OCI-M2 (cell line): ENCODE data around the gene TMEM245.
"Not testable (repeated sequence)": the region's sequence is repeated elsewhere in the genome, so short reads cannot be mapped to it uniquely, and the experiment has no call there.

Experiments
- DNase-seq: peaks from one replicate; lab custom pipeline; 2025; ENCODE audit not compliant: unreplicated experiment; lab: John Stamatoyannopoulos, UW

The TMEM245 gene

DNA sequence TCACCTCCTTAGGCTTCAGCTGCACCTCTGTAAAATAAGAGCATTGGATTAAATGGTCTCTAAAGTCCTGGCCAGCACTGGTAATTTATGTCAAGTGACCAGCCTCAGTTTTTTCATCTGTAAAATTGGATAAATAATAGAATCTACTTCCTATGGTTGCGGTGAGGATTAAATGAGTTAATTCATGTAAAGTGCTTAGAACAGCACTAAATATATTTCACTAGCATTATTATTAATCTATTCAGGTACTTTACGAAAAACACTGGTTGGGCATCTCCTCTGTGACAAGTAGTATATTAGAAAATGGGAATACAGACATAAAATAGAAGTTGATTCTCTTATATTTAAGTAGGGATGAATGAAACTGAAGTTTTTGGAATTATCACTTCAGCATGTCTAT lies 13.8 kb upstream of the TMEM245 start:
- DNase-seq, result no peak

DNA sequence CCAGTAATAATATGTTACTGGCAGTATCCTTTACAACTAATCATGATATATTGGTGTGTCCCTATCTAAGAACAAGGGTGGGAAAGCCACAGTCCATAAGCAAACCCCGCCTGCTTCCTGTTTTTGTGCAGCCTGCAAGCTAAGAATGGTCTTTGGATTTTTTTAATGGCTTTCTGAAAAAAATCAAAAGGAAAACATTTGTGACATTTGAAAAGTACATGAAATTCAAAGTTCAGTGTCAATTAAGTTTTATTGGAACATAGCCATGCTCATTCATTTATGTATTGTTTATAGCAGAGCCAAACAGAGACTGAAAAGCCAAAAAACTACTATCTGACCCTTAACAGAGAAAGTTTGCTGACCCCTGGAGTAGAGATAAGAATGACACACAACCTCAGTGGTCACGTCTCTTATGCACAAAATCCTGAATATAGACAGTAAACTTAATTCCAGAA lies 12.8 kb upstream of the TMEM245 start:
- DNase-seq, result no peak

DNA sequence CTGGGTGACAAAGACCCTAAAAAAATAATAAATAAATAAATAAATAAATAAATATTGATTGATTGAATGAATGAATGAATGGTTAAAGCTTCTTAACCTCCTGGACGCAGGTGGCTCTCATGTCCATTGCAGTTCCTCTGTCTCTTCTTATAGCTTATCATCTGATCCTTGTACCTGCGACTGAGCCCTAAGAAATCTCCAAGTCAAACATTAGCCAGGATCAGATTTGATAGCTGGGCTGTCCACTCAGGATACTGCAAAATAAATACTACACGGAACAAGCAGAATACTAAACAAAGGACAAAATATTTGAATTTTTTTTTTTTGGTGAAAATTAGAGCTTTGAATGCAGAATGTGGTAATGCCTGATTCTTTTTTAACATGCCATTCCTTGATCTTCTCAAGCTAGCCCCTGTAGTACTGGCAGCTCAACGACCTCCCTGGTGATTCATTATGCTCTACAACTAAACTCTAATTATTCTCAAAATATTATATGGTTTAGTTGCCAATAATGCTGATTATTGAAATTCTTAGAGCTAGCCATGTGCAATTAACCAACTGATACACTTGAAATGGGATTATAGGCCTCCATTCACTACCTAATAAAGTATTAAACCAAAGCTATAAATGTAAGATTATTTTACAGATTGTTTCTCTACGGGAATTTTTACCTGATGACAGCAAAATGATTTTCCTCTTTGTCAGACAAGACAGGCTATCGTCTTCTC lies 9.9 kb upstream of the TMEM245 start:
- DNase-seq, result no peak

DNA sequence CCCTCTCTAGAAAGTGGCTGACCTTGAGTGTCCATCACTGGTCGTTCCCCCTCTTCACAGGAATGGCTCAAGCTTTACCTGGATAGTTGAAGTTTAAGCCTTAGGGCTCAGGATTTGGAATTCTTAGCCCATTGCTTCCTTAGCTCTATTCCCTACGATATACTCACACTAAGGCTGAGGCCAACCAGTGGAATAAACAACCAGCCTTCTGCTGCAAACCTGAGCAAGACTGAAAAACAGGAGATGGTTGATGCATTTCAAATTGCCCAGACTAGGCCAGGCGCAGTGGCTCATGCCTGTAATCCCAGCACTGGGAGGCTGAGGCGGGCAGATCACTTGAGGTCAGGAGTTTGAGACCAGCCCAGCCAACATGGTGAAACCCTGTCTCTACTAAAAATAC lies 6.9 kb upstream of the TMEM245 start:
- DNase-seq, result not testable (repeated sequence)

DNA sequence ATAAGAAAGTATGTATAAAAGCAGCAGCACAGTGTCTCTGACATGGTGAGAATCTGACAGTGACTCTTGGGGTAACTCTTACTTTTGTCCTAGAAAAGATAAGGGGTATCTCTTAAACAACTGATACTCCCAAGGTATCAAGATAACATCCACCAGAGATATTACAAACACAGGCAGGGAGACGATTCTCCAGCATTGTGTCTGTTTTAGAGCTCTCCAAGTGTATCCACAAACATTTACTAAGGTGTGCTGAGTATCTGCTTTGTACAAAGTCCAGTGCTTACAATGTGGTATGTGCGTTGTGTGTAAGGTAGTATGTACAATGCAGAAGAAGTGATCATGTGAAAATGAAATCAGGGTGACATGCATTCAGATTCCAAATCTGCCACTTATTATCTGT lies 4.4 kb upstream of the TMEM245 start:
- DNase-seq, result no peak

DNA sequence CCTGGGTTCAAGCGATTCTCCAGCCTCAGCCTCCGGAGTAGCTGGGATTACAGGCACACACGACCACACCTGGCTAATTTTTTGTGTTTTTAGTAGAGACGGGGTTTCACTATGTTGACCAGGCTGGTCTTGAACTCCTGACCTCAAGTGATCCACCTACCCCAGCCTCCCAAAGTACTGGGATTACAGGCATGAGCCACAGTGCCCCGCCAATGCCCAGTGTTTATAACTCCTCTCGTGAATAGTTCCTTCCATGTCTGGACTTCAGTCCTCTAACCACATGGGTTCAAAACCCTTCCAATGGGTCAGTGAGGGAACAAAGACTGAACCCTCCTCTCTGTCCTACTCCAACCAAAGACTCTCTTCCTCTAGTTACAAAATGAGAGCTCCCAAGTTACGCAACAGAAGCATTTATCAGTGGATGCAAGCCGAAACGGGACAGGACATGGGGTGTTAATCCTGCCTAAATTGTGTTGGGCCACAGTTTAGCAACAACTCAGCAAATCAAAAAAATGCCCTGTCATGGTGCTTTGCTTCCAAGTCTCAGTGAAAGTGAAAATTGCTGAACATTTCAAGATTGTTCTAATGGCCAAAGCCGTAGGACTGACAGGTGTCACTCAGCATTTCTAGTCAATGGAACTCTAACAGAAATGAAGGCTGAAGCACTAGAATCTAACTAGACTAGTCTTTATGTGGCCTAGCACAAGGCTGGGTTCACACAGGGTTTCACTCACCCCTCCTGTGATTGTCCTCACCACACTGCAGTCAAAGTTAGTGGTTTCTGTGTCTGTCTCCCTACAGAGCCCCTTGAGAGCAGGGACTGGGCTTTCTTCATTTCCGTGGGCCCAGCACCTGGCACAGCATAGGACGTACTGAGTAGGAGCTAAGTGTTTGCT lies 3.2 kb upstream of the TMEM245 start:
- no peak for DNase-seq

DNA sequence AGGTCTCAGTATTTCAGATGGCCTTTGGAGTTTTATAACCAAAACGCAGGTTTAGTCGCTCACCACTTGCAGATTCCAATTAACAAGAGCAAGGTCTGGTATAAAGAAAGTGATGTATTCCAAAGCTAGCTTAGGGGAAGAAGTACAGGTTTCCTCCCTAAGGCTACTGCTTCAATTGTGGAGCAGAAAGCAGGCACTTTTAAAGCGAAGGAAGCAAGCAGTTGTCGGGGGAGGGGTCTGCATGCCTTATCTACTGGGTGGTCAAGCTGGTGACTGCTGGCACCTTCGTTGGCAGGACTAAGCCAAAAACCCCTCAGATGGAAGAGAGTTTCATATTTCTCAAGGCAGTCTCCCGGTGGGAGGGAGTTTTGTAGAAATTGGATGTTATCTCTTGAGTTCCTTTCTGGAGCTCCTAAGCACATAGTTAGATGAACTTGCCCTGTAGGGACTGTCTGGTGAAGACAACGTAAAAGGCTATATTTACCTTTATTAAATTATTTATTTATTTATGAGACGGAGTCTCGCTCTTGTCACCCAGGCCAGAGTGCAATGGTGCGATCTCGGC lies 1.6 kb upstream of the TMEM245 start:
- no peak for DNase-seq

DNA sequence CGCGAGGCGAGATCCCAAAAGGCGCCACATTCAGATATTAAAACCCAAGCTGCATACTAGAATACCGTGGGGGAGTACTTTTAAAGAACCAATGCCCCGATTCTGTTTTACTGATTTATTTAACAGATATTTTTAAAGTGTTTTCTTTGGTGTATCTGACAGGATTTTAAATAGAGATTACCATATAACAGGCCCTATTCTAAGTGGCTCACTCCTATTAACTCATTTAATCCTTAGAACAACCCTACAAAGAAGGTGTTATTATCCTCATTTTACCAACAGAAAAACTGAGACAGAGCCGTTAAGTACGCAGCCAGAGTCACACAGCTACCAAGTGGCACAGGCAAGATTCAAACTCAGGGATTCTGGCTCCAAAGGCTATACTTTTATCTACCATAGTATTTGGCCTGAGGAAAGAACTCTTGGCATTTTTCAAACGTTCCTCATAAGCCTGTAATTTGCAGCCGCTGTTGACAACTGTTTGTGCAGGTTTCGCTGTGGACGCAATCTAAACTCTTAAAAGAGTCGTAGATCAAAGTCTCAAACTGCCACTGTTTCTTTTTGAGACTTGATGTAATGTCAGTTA lies 550 bp upstream of the TMEM245 start:
- DNase-seq, result no peak

DNA sequence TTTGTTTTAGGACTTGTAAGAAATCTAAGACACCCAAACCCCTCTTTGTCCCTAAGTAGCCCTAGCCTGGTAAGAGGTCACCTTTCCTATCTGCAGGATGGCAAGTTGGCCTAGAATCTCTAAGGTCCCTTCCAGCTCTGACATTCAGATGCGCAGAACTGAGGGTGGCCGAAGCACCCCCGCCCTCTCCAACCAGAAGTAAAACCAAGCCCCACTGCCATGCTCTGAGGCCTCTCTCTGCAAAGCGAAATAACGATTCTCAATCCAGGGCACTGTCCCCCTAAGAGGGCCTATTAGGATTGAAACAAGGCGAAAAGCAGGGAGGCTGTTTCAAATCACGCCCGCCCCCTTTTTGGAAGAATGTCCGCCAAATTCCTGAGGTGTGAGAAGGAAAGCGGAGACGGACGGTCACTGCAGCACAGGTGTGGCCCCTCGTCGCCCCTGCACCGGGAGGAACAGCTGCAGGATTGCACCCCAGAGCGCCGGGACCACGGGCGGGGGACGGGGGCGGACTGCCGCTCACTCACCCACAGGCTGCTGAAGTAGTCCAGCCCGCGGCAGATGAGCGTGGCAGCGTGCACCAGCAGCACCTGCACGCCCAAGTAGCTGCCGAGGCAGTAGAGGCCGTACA lies 824 bp downstream of the TMEM245 start:
- no peak for DNase-seq

DNA sequence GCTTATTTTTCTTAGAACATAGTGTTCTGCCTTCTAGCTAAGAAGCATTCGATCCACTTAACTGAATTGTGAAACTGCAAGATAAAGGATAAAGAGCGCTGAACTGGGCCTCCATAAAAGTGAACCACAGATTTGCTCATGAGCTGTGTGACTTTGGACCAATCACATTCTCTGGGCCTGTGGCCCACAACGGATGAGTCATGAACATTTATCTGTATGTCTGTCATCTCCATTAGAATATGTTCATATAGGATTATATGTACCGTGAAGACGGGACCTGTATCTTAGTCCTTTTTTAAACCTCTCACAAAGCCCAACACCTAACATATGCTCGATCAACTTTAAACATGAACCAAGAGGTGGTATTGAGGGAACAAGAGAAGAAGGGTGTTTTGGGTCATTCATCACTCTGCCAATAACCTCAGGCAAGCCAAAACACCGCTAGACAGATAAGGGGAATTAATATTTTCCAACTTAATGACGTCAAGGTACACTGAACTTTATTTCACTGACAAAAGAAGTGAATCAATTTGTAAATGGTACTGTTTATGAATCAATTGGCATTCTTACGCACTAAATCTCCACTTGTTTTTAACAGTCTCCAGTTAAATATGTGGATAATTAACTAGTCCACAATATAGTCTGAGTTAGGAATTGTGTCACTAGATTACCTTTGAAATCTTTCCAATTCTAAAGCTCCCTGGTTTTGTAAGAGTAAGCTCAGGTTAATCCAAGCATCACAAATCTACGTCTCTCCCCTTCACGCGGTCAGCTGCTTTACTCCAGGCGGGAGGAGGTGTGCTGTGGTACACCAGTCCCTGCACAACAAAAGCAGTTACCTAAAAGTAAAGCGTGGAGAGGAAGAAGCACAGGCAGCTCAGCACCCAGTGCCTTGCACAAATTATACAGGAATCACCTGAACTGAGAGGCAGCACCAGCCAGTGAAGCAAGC lies 1.6 kb downstream of the TMEM245 start:
- DNase-seq, result no peak

DNA sequence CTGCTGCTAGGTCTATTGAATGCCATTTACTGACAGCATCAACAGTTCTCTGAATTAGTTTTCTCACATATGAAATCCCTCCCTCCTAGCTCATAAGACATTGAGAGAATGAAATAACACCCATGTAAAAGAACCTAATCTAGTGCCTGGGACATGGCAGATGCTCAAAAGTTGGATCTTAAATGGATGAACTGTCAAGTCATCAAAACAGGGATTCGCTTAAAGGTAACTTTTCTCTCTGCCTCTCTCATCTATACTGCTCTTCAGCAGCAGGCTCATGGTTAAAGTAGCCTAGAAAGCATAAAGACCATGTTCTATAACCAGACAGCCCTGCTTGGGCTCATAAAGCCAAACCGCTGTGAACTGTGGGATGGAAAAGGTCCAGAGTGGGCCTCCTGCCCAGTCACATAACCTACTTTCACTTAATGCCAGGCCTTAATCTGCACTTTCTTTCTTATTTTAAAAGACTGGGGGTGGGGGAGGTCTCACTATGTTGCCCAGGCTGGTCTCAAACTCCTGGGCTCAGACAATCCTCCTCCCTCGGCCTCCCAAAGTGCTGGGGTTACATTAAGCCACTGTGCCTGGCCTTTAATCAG lies 3.7 kb downstream of the TMEM245 start:
- DNase-seq, result no peak

DNA sequence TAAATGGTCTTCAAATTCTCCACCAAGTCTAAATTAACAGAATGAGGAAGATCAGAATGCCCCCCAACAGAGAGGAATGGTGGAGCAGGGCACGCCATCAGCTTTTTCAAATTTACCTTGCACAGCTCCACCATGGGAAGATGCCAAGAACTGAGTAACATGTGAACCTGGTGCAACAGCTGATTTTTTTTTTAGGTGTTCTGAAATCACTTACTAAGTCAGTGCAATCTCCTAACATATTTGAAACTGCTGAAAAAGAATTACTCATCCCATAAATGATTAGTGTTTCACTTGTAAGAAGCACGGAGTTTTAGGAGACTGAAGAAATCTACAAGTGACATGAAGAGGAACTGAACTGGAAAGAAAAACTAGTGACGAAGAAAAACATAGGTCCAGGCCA lies 5.1 kb downstream of the TMEM245 start:
- no peak for DNase-seq

DNA sequence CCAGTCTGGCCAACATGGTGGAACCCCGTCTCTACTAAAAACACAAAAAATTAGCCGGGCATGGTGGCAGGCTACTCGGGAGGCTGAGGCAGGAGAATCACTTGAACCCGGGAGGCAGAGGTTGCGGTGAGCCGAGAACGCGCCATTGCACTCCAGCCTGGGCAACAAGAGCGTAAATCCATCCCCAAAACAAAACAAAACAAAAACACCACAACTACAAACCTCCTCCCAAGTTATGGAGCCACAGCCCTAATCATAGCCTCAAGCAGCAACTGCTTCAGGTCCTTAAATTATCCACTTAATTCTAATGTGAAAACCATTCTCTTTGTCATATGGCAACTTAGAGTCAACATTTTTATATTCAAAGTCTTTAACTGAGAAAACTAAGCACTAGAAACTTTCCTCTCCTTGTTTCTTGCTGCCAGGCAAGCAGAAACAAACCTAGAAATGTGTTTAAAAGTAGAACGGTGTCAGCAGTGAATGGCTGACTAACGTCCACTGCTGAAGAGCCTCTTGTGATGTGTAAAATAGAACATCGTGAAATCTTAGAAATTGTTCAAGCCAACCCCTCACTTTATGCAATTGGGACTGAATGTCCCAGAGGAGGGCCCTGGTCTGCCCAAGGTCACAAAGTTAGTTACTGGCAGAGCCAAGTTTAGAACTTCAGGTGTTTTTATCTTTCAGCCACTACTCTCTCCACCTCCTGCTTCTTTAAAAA lies 5.7 kb downstream of the TMEM245 start:
- no peak for DNase-seq

DNA sequence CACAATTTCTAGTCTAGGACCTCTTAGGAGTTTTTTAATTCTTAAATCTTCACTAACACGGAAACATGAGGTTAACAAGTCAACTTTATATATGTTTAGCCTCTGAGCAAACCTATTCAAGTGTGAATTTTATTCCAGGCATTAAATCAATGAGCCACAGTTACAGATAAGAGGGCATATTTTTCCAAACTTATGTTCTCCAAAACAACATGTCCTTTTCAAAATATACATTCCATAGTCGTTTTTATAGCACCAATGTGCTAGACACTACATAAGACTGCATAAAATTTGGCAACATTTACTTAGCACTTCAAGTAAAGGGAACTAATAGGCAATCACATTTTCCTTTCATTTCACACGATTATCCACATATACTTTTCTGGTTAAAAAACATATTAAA lies 6.5 kb downstream of the TMEM245 start:
- no peak for DNase-seq

DNA sequence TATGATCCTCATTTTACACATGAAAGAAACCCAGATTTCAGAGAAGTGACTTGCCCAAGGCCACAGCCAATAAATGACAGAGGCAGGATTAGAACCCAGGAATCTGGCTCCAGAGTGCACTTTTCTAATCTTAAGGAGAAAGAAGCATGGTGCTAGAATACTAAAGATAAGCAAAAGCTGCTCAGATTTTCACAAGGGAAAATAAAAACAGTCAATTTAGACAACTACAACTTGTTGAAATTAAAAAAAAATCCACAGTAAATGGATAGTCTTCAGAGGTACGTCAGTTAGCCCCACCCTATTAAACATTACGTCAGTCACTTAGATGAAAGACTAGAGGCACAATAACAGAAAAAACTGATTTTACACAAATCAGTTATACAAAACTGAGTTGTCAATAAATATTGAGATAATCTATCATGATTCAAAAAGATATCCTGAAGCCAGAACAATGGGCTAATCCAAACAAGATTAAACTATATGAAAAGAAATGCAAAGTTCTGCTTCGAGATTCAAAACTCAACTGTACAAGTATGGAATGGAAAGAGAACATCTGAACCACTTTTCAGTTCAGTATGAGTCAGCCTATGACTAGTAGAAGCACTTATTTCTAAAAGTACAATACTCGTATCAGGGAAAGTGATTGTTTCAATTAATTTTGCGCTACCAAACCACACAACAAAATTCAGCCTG lies 9.3 kb downstream of the TMEM245 start:
- no peak for DNase-seq

DNA sequence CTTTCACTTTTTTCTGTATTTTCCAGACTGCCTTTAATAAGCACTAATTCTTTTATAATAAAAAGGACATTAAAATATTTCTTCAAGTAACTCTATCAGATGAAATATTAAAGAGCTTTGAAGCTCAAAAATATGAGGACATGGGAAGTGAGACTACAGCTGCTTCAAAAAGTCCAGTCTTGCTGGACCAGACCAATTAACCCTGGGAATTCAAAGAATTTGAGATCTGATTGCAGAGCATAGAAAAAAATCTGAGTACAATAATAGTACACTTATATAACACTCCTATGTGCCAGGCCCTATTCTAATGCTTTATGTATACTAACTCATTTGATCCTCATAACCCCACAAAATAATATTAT lies 9.8 kb downstream of the TMEM245 start:
- no peak for DNase-seq

DNA sequence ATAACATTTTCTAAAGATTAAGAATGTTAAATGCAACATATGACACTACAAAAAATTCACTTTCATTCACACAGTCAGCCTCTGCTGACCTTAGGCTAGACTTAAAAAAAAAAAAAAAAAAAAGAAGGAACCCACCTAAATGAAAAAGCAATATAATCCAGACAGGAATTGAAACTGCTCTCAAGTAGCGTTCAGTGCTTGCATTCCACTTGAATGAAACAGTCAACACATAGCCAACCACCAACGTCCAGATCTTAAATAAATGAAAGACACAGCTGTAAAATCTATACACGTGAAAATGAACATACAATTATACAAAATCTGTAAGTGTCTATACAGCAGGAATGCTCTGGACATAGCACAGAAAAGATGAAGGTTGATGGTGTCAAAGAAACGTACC lies 11.4 kb downstream of the TMEM245 start:
- no peak for DNase-seq

DNA sequence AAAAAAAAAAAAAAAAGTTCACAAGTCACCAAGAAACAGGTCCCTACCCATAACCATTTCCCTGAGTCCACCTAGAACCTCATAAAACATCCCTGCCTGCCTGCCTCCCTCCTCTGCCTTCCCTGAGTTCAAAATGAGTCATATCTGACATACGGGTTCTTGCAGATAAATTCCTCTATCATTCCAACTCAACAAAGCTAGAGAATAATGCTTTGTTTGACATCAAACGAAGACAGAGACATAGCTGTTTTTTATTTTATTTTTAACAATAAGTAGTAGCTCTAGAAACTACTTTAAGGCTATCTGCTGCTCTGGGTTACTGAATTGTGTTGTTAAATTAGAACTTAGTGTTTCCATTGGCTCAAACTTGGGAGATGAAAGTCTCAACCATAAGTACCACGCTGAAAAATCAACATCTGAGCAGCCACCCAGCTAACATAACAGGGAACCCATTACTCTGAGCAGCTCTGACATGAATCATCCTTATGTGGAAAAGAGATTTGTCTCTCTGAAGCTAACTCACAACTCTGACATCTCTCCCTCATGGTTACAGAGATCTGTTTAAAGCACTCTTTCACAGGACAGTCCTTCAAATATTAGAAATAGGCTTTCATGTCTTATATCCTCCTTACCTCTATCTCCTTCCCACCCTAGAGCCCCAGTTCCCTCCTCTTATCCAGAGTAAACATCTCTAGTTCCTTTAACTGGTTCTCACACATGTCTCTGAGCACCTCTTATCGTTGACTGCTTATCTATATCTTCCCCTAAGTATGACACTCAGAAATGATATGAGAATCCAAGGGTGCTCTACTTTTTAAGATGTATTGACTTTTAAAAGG lies 12.1 kb downstream of the TMEM245 start:
- DNase-seq, result peak; percentile 77
